GM12801 (cell line): ENCODE data around the gene CDK6.

Experiments
- TF ChIP-seq, protein P1 (sequence below): IDR thresholded peaks from one replicate; pipeline ENCODE4 v1.5.1; 2011; ENCODE audit warnings: control low read depth; ENCODE audit not compliant: insufficient read length; ENCODE audit errors: extremely low read depth

CDK6 gene

DNA sequence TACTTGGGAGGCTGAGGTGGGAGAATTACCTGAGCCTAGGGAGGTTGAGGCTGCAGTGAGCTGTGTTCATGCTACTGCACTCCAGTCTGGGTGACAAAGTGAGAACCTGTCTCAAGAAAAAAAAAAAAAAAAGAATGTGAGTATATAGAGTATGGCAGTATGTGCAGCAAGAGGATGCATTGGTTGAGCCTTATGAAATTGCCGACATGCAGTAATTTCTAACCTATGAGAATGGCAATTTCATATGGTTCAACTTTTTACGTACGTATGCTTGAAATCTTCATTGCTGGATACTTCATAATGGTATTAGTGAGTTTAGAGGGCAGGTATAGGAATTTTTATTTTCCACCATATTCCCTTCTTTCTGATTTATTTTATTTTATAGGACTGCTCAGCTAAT lies 241.6 kb downstream of the CDK6 start:
- TF ChIP-seq, protein P1, sequence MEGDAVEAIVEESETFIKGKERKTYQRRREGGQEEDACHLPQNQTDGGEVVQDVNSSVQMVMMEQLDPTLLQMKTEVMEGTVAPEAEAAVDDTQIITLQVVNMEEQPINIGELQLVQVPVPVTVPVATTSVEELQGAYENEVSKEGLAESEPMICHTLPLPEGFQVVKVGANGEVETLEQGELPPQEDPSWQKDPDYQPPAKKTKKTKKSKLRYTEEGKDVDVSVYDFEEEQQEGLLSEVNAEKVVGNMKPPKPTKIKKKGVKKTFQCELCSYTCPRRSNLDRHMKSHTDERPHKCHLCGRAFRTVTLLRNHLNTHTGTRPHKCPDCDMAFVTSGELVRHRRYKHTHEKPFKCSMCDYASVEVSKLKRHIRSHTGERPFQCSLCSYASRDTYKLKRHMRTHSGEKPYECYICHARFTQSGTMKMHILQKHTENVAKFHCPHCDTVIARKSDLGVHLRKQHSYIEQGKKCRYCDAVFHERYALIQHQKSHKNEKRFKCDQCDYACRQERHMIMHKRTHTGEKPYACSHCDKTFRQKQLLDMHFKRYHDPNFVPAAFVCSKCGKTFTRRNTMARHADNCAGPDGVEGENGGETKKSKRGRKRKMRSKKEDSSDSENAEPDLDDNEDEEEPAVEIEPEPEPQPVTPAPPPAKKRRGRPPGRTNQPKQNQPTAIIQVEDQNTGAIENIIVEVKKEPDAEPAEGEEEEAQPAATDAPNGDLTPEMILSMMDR = no peak

GRCh38 chr7:92590711-92591310 lies 245.6 kb downstream of the CDK6 start:
- TF ChIP-seq, protein P1 = no peak

GRCh38 chr7:92589056-92589455 lies 247.3 kb downstream of the CDK6 start:
- TF ChIP-seq, protein P1 = no peak

DNA sequence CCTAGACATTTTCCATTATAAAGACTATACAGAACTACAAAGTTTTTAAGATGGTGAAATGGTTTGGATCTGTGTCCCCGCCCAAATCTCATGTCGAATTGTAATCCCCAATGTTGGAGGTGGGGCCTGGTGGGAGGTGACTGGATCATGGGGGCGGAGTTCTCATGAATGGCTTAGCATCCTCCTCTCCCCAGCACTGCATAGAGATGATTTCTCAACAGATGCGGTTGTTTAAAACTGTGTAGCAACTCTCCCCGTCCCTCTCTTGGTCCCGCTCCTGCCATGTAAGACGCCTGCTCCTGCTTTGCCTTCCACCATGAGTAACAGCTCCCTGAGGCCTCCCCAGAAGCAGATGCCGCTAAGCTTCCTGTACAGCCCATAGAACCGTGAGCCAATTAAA lies 247.8 kb downstream of the CDK6 start:
- TF ChIP-seq, protein P1 = no peak

GRCh38 chr7:92586841-92587240 lies 249.5 kb downstream of the CDK6 start:
- TF ChIP-seq, protein P1 = no peak

DNA sequence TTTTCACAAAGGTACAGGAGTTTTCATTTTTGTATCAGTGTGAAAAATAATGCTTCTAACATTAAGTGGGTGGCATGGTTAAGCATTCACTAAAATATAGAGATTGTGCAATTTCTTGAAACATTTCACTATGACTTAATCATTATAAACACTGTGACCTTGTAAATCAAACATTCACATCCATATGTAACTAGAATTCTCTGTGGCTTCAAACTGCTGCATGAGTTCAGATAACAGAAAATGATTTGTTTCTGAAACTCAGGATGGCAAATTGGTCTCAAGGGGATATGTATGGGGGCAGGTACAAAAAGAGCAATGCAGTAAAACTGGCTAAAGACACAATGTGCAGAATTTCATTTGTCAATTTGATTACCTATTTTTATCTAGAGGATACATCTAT lies 250.0 kb downstream of the CDK6 start:
- TF ChIP-seq, protein P1 = no peak

GRCh38 chr7:92584953-92585352 lies 251.4 kb downstream of the CDK6 start:
- TF ChIP-seq, protein P1 = no peak
